Spleen (tissue), 11 donors: ENCODE results near the gene RPS6KA2. TPM values are rescaled to one million over a fixed set of nuclear protein-coding genes. Genes with fewer than 3 reads are reported as not detected.

Experiments used
- DNase-seq: peaks from one replicate; pipeline ENCODE4 v3.0.0-alpha.2; 2020
- H3K27ac ChIP-seq, 8 donors: fragments of 200-600 bp; sonication (generic) in 7 of 8; 1 replicate in 4 of 8; 2 replicates in 4 of 8; pipeline versions ENCODE4 v1.5.0 to v1.8.0; 2016 to 2021; ENCODE audit warnings: inconsistent platforms in 4 of 8, mild to moderate bottlenecking in 4 of 8, moderate library complexity in 1 of 8
- H3K27me3 ChIP-seq, 7 donors: fragments of 200-600 bp; sonication (generic) in 6 of 7; replicated peaks in 1 of 7; 1 replicate in 4 of 7; 2 replicates in 3 of 7; pipeline versions ENCODE4 v1.5.0 to v1.8.0; 2016 to 2021; ENCODE audit warnings: inconsistent platforms in 3 of 7, mild to moderate bottlenecking in 1 of 7
- H3K36me3 ChIP-seq, 6 donors: fragments of 200-600 bp; sonication (generic) in 5 of 6; 1 replicate in 4 of 6; 2 replicates in 2 of 6; pipeline versions ENCODE4 v1.5.0 to v1.8.0; 2016 to 2021; ENCODE audit warnings: inconsistent platforms in 2 of 6
- H3K4me1 ChIP-seq, 6 donors: fragments of 200-600 bp; sonication (generic) in 5 of 6; 1 replicate in 3 of 6; 2 replicates in 3 of 6; pipeline versions ENCODE4 v1.5.0 to v1.8.0; 2016 to 2021; ENCODE audit warnings: inconsistent platforms in 3 of 6
- H3K4me3 ChIP-seq, 8 donors: fragments of 200-600 bp; sonication (generic) in 7 of 8; 1 replicate in 4 of 8; 2 replicates in 4 of 8; pipeline versions ENCODE4 v1.5.0 to v1.8.0; 2016 to 2021; ENCODE audit warnings: inconsistent platforms in 4 of 8, mild to moderate bottlenecking in 4 of 8, moderate library complexity in 2 of 8
- H3K9me3 ChIP-seq, 8 donors: fragments of 200-600 bp; sonication (generic) in 7 of 8; 1 replicate in 4 of 8; 2 replicates in 4 of 8; pipeline versions ENCODE4 v1.5.0 to v1.8.0; 2016 to 2021; ENCODE audit warnings: inconsistent platforms in 4 of 8
- POLR2A ChIP-seq, 3 donors: fragments of 450-650 bp; IDR thresholded peaks; one replicate each; pipeline ENCODE4 v1.5.1; 2017; ENCODE audit warnings: antibody characterized with exemption in 3 of 3, mild to moderate bottlenecking in 1 of 3
- POLR2AphosphoS5 ChIP-seq, 3 donors: sonication (generic); formaldehyde crosslinking; IDR thresholded peaks; one replicate each; pipeline ENCODE4 v1.5.1; 2017; ENCODE audit warnings: antibody characterized with exemption in 3 of 3
- WGBS, 5 donors: extraction: QIAGEN DNeasy Blood & Tissue Kit in 3 of 5; methylation state at CpG; one replicate each; pipeline versions ENCODE4 v1.1.5 to v1.1.7; 2013 to 2018; 5-methylcytosine and 5-hydroxymethylcytosine counted together
- intact Hi-C: fragments of 100-400 bp; cut with DNase I; formaldehyde crosslinking; loops from one replicate; pipeline ENCODE4 v1.15.0; 2023; ENCODE audit warnings: low total_unique reads
- microRNA-seq, 3 donors: library from miRNA; unstranded; fragments of <30 nt; microRNA quantifications; one replicate each; pipeline versions ENCODE4 to v1.1.0, GENCODE V29; 2019 to 2020
- polyA plus RNA-seq, 3 donors: library from polyadenylated mRNA; stranded (reverse); fragments of 200-250 nt; gene quantifications; one replicate each; pipeline ENCODE4 v1.2.1, GENCODE V29; 2013
- small RNA-seq, 4 donors: library from RNA; depleted of rRNA; stranded (forward); fragments of <200 nt; gene quantifications; one replicate each; pipeline ENCODE3, GENCODE V24; 2016
- total RNA-seq, 7 donors: library from RNA; depleted of rRNA in 3 of 7; stranded (reverse); fragments of >200 nt in 3 of 7; fragmentation: NEBNext Ultra II Directional in 4 of 7; extraction: Animal tissue kit (Norgen Biotek cat#: 25700) in 4 of 7; gene quantifications; one replicate each; pipeline versions ENCODE4 v1.1.0 to v1.2.1, GENCODE V29; 2016 to 2021
- TF ChIP-seq, protein P1 (sequence below), 11 experiments: fragments of 200-600 bp in 7 of 11; fragments of 450-650 bp in 4 of 11; sonication (generic) in 4 of 11; IDR thresholded peaks in 8 of 11; conservative IDR thresholded peaks in 3 of 11; 1 replicate in 7 of 11; 2 replicates in 4 of 11; pipeline versions ENCODE4 v1.4.0 to v1.8.0; 2016 to 2021; ENCODE audit warnings: antibody characterized with exemption in 11 of 11, inconsistent platforms in 4 of 11, mild to moderate bottlenecking in 1 of 11
- donor health status: healthy with polysubstance abuse.
- donor health status: DM: no; HTN: no; CAD: no; lungs with moderate emphysema.
- donor health status: DM: no; HTN: no; CAD: no.
- donor health status: Bipolar disorder and iron deficiency.
- donor health status: healthy.
- donor health status: DM: no; HTN: no; CAD: no.
- donor health status: DM: yes; HTN: yes; CAD: no.

The RPS6KA2 gene
- total and polyA plus RNA-seq, 10 donors, result 7.6 to 123 (median 58.1) TPM

GRCh38 chr6:166360243-166361076 lies 266.6 kb downstream of the RPS6KA2 start:
- intact Hi-C loops, result no loop called here
- WGBS, 5 donors, result 47 to 80% (median 68%) methylated on average over 8 of the region's 8 CpGs
- DNase-seq, result no peak
- Histone ChIP-seq H3K9me3 (peaks cover 0 to 3% (median 0%) of the 10 kb centered on the region in 8 donors), H3K4me1 (peaks cover 0 to 12% (median 0%) of the 10 kb centered on the region in 6 donors), H3K36me3 (peaks cover 0 to 35% (median 15%) of the 10 kb centered on the region in 6 donors), H3K4me3 (no peak overlapping the region), H3K27ac (peak overlapping the region in 3 of 8 donors; percentile 6 to 55 (median 30)), H3K27me3 (no peaks in the 10 kb centered on the region)
- TF ChIP-seq, protein P1, sequence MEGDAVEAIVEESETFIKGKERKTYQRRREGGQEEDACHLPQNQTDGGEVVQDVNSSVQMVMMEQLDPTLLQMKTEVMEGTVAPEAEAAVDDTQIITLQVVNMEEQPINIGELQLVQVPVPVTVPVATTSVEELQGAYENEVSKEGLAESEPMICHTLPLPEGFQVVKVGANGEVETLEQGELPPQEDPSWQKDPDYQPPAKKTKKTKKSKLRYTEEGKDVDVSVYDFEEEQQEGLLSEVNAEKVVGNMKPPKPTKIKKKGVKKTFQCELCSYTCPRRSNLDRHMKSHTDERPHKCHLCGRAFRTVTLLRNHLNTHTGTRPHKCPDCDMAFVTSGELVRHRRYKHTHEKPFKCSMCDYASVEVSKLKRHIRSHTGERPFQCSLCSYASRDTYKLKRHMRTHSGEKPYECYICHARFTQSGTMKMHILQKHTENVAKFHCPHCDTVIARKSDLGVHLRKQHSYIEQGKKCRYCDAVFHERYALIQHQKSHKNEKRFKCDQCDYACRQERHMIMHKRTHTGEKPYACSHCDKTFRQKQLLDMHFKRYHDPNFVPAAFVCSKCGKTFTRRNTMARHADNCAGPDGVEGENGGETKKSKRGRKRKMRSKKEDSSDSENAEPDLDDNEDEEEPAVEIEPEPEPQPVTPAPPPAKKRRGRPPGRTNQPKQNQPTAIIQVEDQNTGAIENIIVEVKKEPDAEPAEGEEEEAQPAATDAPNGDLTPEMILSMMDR (IDR thresholded peaks at IDR 0.05 in 8 of 11, conservative IDR thresholded peaks at IDR 0.05 in 3 of 11), result no peak
- TF ChIP-seq POLR2AphosphoS5 (IDR thresholded peaks at IDR 0.05) (no peak), POLR2A (IDR thresholded peaks at IDR 0.05) (no peak)

Small RNA genes lying within 50 kb of the gene (microRNA-seq; reads per million reads assigned to microRNA genes)
- gene MIR1913, result 0.85 to 2.2 (median 1.1) reads per million in 3 donors

Small RNA genes lying within 50 kb of the gene (small RNA-seq; reads per million reads assigned to genes)
- 0 to 0.21 (median 0.08) reads per million in 4 donors for gene MIR1913

Other genes starting within 250 kb of the RPS6KA2 start
- gene MPC1, start 244.3 kb downstream of the RPS6KA2 start, total RNA-seq, result 10 to 100 TPM; 29.1 to 56.8 (median 34.5) TPM
- 10 to 100 TPM; 49.5 to 58.6 (median 52.4) TPM for gene MPC1, start 244.3 kb downstream of the RPS6KA2 start, polyA plus RNA-seq
- gene RAMACL, start 40.6 kb downstream of the RPS6KA2 start, total RNA-seq, result 1 to 10 TPM; 2.2 to 6.9 (median 5.4) TPM
- gene RAMACL, start 40.6 kb downstream of the RPS6KA2 start, polyA plus RNA-seq, result under 1 TPM; 0.23 to 0.38 (median 0.26) TPM